Measurements from ENCODE around the gene CLDN22. TPM values are rescaled to one million over a fixed set of nuclear protein-coding genes. Genes with fewer than 3 reads are reported as not detected.
"Not testable (repeated sequence)": the region's sequence is repeated elsewhere in the genome, so short reads cannot be mapped to it uniquely, and the experiment has no call there.

Gene CLDN22
- total RNA-seq, 1 donor from 2014 or later: not detected

- no peak for DNase-seq (ENCODE audit: low read depth in 2 of 2)
These were observed 27.5 kb upstream of the CLDN22 start for GRCh38 chr4:183347566-183347965.

- no peak for DNase-seq (ENCODE audit: low read depth in 2 of 2)
These were observed 27.1 kb upstream of the CLDN22 start for GRCh38 chr4:183347146-183347545.

GRCh38 chr4:183345261-183345660 is 25.2 kb upstream of the CLDN22 start:
- no peak for DNase-seq (ENCODE audit: low read depth in 2 of 2)

GRCh38 chr4:183344523-183345255 is 24.6 kb upstream of the CLDN22 start:
- DNase-seq (ENCODE audit: low read depth in 2 of 2): peak in 1 of 2 donors; percentile 49

GRCh38 chr4:183343730-183344129 is 23.7 kb upstream of the CLDN22 start:
- DNase-seq (ENCODE audit: low read depth in 2 of 2): no peak

GRCh38 chr4:183342541-183343533 is 22.8 kb upstream of the CLDN22 start:
- no peak for DNase-seq (ENCODE audit: low read depth in 2 of 2)

GRCh38 chr4:183337833-183338232 is 17.8 kb upstream of the CLDN22 start:
- peak in 1 of 2 donors; percentile 28 for DNase-seq (ENCODE audit: low read depth in 2 of 2)

GRCh38 chr4:183337349-183337748 is 17.3 kb upstream of the CLDN22 start:
- no peak for DNase-seq (ENCODE audit: low read depth in 2 of 2)

- DNase-seq (ENCODE audit: low read depth in 2 of 2): peak; percentile 66 to 97
These were observed 15.4 kb upstream of the CLDN22 start for GRCh38 chr4:183335369-183335940.

- peak; percentile 61 to 78 for DNase-seq (ENCODE audit: low read depth in 2 of 2)
These were observed 13.9 kb upstream of the CLDN22 start for GRCh38 chr4:183333983-183334382.

GRCh38 chr4:183333202-183333601 is 13.1 kb upstream of the CLDN22 start:
- DNase-seq (ENCODE audit: low read depth in 2 of 2): no peak

- no peak for DNase-seq (ENCODE audit: low read depth in 2 of 2)
These were observed 12.4 kb upstream of the CLDN22 start for GRCh38 chr4:183332447-183332846.

- no peak for DNase-seq (ENCODE audit: low read depth in 2 of 2)
These were observed 10.8 kb upstream of the CLDN22 start for GRCh38 chr4:183330841-183331240.

- DNase-seq (ENCODE audit: low read depth in 2 of 2): no peak
These were observed 10.1 kb upstream of the CLDN22 start for GRCh38 chr4:183329954-183330742.

- no peak for DNase-seq (ENCODE audit: low read depth in 2 of 2)
These were observed 9.2 kb upstream of the CLDN22 start for GRCh38 chr4:183329244-183329643.

- peak; percentile 21 to 31 for DNase-seq (ENCODE audit: low read depth in 2 of 2)
These were observed 8.8 kb upstream of the CLDN22 start for GRCh38 chr4:183328832-183329231.

GRCh38 chr4:183327827-183328226 is 7.8 kb upstream of the CLDN22 start:
- DNase-seq (ENCODE audit: low read depth in 2 of 2): no peak

- DNase-seq (ENCODE audit: low read depth in 2 of 2): no peak
These were observed 6.8 kb upstream of the CLDN22 start for GRCh38 chr4:183326853-183327252.

- not testable (repeated sequence) for DNase-seq (ENCODE audit: low read depth in 2 of 2)
These were observed 6.3 kb upstream of the CLDN22 start for GRCh38 chr4:183326387-183326786.

- no peak for DNase-seq (ENCODE audit: low read depth in 2 of 2)
These were observed 4.5 kb upstream of the CLDN22 start for GRCh38 chr4:183324619-183325018.

- DNase-seq (ENCODE audit: low read depth in 2 of 2): not testable (repeated sequence)
These were observed 4.0 kb upstream of the CLDN22 start for GRCh38 chr4:183324056-183324455.

Measured in lung microvascular endothelial cell (primary cell).